H9 (cell line): ENCODE measurements around the gene GRID2. TPM values are rescaled to one million over a fixed set of nuclear protein-coding genes. Genes with fewer than 3 reads are reported as not detected.

Source experiments
- DNase-seq: peaks from one replicate; pipeline ENCODE4 v3.0.0-alpha.2; 2017
- H2AFZ ChIP-seq: one replicate; pipeline ENCODE4 v1.6.1; 2013; ENCODE audit warnings: mild to moderate bottlenecking, low read length, control low read depth, moderate library complexity
- H2AK5ac ChIP-seq: 2 replicates; pipeline ENCODE4 v1.6.1; 2013; ENCODE audit warnings: low read length, control low read depth, mixed read lengths; ENCODE audit not compliant: insufficient read length
- H2BK120ac ChIP-seq: one replicate; pipeline ENCODE4 v1.6.1; 2013; ENCODE audit warnings: low read depth, mild to moderate bottlenecking, low read length, control low read depth, inconsistent platforms; ENCODE audit not compliant: poor library complexity, severe bottlenecking
- H2BK12ac ChIP-seq: 2 replicates; pipeline ENCODE4 v1.6.1; 2013; ENCODE audit warnings: low read length, control low read depth, mixed read lengths, low read depth; ENCODE audit not compliant: insufficient read length
- H2BK15ac ChIP-seq: 2 replicates; pipeline ENCODE4 v1.6.1; 2013; ENCODE audit warnings: low read depth, low read length, control low read depth
- H2BK20ac ChIP-seq: one replicate; pipeline ENCODE4 v1.6.1; 2013; ENCODE audit warnings: low read depth, mild to moderate bottlenecking, low read length, control low read depth, inconsistent platforms; ENCODE audit not compliant: poor library complexity, severe bottlenecking
- H2BK5ac ChIP-seq: 2 replicates; pipeline ENCODE4 v1.6.1; 2013; ENCODE audit warnings: low read length, control low read depth, mixed read lengths; ENCODE audit not compliant: insufficient read length
- H3K14ac ChIP-seq: 2 replicates; pipeline ENCODE4 v1.6.1; 2013; ENCODE audit warnings: low read length, control low read depth; ENCODE audit not compliant: insufficient read depth
- H3K18ac ChIP-seq: 2 replicates; pipeline ENCODE4 v1.6.1; 2013; ENCODE audit warnings: low read depth, mild to moderate bottlenecking, mixed read lengths, low read length, control low read depth; ENCODE audit not compliant: insufficient read length
- H3K23ac ChIP-seq: 2 replicates; pipeline ENCODE4 v1.6.1; 2013; ENCODE audit warnings: low read length, control low read depth, mixed read lengths, low read depth; ENCODE audit not compliant: insufficient read length
- H3K23me2 ChIP-seq: 2 replicates; pipeline ENCODE4 v1.6.1; 2013; ENCODE audit warnings: low read depth, mild to moderate bottlenecking, mixed read lengths, low read length, control low read depth; ENCODE audit not compliant: insufficient read length, poor library complexity, severe bottlenecking
- H3K27ac ChIP-seq: 2 replicates; pipeline ENCODE4 v1.5.1; 2013; ENCODE audit warnings: low read length, control low read depth, mixed read lengths, low read depth; ENCODE audit not compliant: insufficient read length
- H3K27me3 ChIP-seq: 2 replicates; pipeline ENCODE4 v1.6.1; 2013; ENCODE audit warnings: low read length, control low read depth, inconsistent platforms; ENCODE audit not compliant: insufficient read depth
- H3K4ac ChIP-seq: 2 replicates; pipeline ENCODE4 v1.6.1; 2013; ENCODE audit warnings: low read depth, mild to moderate bottlenecking, control low read depth, inconsistent platforms, low read length, moderate library complexity
- H3K4me1 ChIP-seq: 2 replicates; pipeline ENCODE4 v1.6.1; 2013; ENCODE audit warnings: low read length, control low read depth, inconsistent platforms; ENCODE audit not compliant: insufficient read depth
- H3K4me2 ChIP-seq: 2 replicates; pipeline ENCODE4 v1.6.1; 2013; ENCODE audit warnings: low read length, control low read depth, mixed read lengths; ENCODE audit not compliant: insufficient read length, insufficient read depth
- H3K56ac ChIP-seq: 2 replicates; pipeline ENCODE4 v1.6.1; 2013; ENCODE audit warnings: low read depth, mild to moderate bottlenecking, mixed read lengths, low read length, control low read depth; ENCODE audit not compliant: insufficient read length
- H3K79me1 ChIP-seq: 2 replicates; pipeline ENCODE4 v1.6.1; 2013; ENCODE audit warnings: low read depth, mild to moderate bottlenecking, moderate library complexity, low read length, control low read depth, inconsistent platforms; ENCODE audit not compliant: insufficient read depth, poor library complexity, severe bottlenecking
- H3K79me2 ChIP-seq: 2 replicates; pipeline ENCODE4 v1.6.1; 2013; ENCODE audit warnings: low read length, control low read depth, inconsistent platforms; ENCODE audit not compliant: insufficient read depth
- H3K9ac ChIP-seq: 2 replicates; pipeline ENCODE4 v1.6.1; 2013; ENCODE audit warnings: low read length, control low read depth, mixed read lengths; ENCODE audit not compliant: insufficient read length; ENCODE audit errors: extremely low read depth
- H3K9me3 ChIP-seq: one replicate; pipeline ENCODE4 v1.6.1; 2013; ENCODE audit warnings: low read depth, low read length, inconsistent platforms; ENCODE audit not compliant: control insufficient read depth
- H3T11ph ChIP-seq: one replicate; pipeline ENCODE4 v1.6.1; 2013; ENCODE audit warnings: mild to moderate bottlenecking, low read length, control low read depth, inconsistent platforms
- H4K20me1 ChIP-seq: one replicate; pipeline ENCODE4 v1.6.1; 2013; ENCODE audit not compliant: control insufficient read depth, insufficient read length, insufficient read depth
- H4K5ac ChIP-seq: 2 replicates; pipeline ENCODE4 v1.6.1; 2013; ENCODE audit warnings: low read depth, mild to moderate bottlenecking, mixed read lengths, low read length, control low read depth; ENCODE audit not compliant: insufficient read length
- H4K8ac ChIP-seq: replicated peaks from 2 replicates; pipeline ENCODE4 v1.6.1; 2013; ENCODE audit warnings: low read length, control low read depth, mixed read lengths, low read depth; ENCODE audit not compliant: insufficient read length
- H4K91ac ChIP-seq: 2 replicates; pipeline ENCODE4 v1.6.1; 2013; ENCODE audit warnings: low read depth, mild to moderate bottlenecking, moderate library complexity, mixed read lengths, low read length, control low read depth; ENCODE audit not compliant: insufficient read length
- H3K27ac Mint-ChIP-seq, 3 experiments: 2 replicates in 2 of 3; 3 replicates in 1 of 3; pipeline ENCODE4 v1.8.0; 2020 to 2021; ENCODE audit warnings: mixed read lengths in 3 of 3, mild to moderate bottlenecking in 1 of 3, moderate library complexity in 1 of 3
- H3K27me3 Mint-ChIP-seq: 2 replicates; pipeline ENCODE4 v1.8.0; 2021; ENCODE audit warnings: low read depth, mild to moderate bottlenecking, moderate library complexity, mixed read lengths
- H3K36me3 Mint-ChIP-seq, 3 experiments: 2 replicates in 2 of 3; 3 replicates in 1 of 3; pipeline ENCODE4 v1.8.0; 2020 to 2021; ENCODE audit warnings: low read depth in 3 of 3, mixed read lengths in 3 of 3; ENCODE audit not compliant: insufficient read depth in 1 of 3
- H3K4me1 Mint-ChIP-seq, 2 experiments: 2 replicates each; pipeline ENCODE4 v1.8.0; 2020; ENCODE audit warnings: mixed read lengths in 2 of 2
- H3K4me3 Mint-ChIP-seq, 2 experiments: 2 replicates in 1 of 2; 3 replicates in 1 of 2; pipeline ENCODE4 v1.8.0; 2020 to 2021; ENCODE audit warnings: mild to moderate bottlenecking in 2 of 2, mixed read lengths in 2 of 2, moderate library complexity in 1 of 2
- H3K9me3 Mint-ChIP-seq, 2 experiments: 2 replicates in 1 of 2; 3 replicates in 1 of 2; pipeline ENCODE4 v1.8.0; 2020; ENCODE audit warnings: mild to moderate bottlenecking in 2 of 2, mixed read lengths in 2 of 2, moderate library complexity in 1 of 2
- CTCF ChIP-seq: fragments of 200-600 bp; sonication (generic); conservative IDR thresholded peaks from 3 replicates; pipeline ENCODE4 v1.8.0; 2021; ENCODE audit warnings: antibody characterized with exemption, mild to moderate bottlenecking
- WGBS: extraction: QIAGEN DNeasy Blood & Tissue Kit; methylation state at CpG from one replicate; pipeline ENCODE4 v1.1.7; 2013; ENCODE audit warnings: missing lambda C conversion rate, low lambda C conversion rate, mixed read lengths; ENCODE audit not compliant: insufficient read length; ENCODE audit errors: extremely low coverage; 5-methylcytosine and 5-hydroxymethylcytosine counted together
- total RNA-seq: library from RNA; stranded (reverse); gene quantifications from 2 replicates; pipeline ENCODE4 v1.2.1, GENCODE V29; 2021

GRID2 gene
- total RNA-seq, 1 experiment from 2014 or later, result 21.8 TPM

DNA sequence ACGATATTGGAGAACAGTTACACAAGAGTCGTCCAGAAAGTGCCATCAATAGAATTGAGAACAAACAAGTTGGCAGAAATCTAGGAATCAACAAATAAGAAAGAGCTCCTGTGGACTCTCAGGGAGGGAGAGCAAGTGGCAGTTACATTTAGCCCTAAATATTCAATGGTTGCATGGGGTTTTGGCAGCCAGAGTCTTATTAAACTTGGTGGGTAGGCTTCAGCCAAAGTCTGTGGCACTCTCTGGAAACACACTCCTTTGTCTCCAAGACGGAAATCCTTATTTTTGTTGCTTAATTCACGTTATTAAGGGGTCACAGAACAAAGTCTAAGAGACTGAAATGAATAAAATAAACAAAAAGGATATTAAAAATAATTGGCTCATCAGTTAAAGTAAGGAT lies 782.6 kb downstream of the GRID2 start:
- Histone ChIP-seq H2BK120ac (no peak overlapping the region), H3K56ac (no peak overlapping the region), H3T11ph (no peak overlapping the region), H3K27ac (no peak overlapping the region), H3K18ac (no peak overlapping the region), H4K8ac (no peak overlapping the region), H3K9me3 (no peaks in the 10 kb centered on the region), H2BK20ac (no peak overlapping the region), H3K27me3 (no peaks in the 10 kb centered on the region), H3K23ac (no peak overlapping the region), H4K20me1 (no peaks in the 10 kb centered on the region), H3K9ac (no peak overlapping the region), H2BK5ac (no peak overlapping the region), H4K91ac (no peak overlapping the region), H3K79me2 (no peaks in the 10 kb centered on the region), H3K14ac (no peak overlapping the region), H3K79me1 (no peaks in the 10 kb centered on the region), H4K5ac (no peak overlapping the region), H3K4ac (no peak overlapping the region), H2BK12ac (no peak overlapping the region), H3K23me2 (peaks cover 4% of the 10 kb centered on the region), H2BK15ac (no peak overlapping the region), H2AK5ac (no peak overlapping the region), H2AFZ (no peak overlapping the region), H3K4me1 (no peaks in the 10 kb centered on the region), H3K4me2 (no peak overlapping the region)
- H3K4me1 Mint-ChIP-seq, result peaks cover 29 to 33% of the 10 kb centered on the region in 2 experiments
- H3K9me3 Mint-ChIP-seq, result no peaks in the 10 kb centered on the region
- no peaks in the 10 kb centered on the region for H3K27me3 Mint-ChIP-seq
- DNase-seq, result no peak
- no CpG with 5 or more reads among the region's 4 CpGs for whole genome bisulfite sequencing
- TF ChIP-seq CTCF, result no peak
- H3K36me3 Mint-ChIP-seq, result no peaks in the 10 kb centered on the region; a peak in 2 of 7 replicates
- H3K4me3 Mint-ChIP-seq, result peak overlapping the region in 1 of 2 experiments; percentile 45; a peak in 2 of 5 replicates
- H3K27ac Mint-ChIP-seq, result peak overlapping the region; percentile 33 to 91 (median 41); a peak in 5 of 7 replicates
